Erythroblast (primary cell): ENCODE data around the gene TBC1D20.

Experiments
- GATA1 ChIP-seq: IDR thresholded peaks from 2 replicates; pipeline ENCODE4 v1.6.1; 2011; ENCODE audit warnings: low read depth, mild to moderate bottlenecking, control low read depth, low read length, moderate library complexity
- POLR2A ChIP-seq: IDR thresholded peaks from 2 replicates; pipeline ENCODE4 v1.6.1; 2011; ENCODE audit warnings: mild to moderate bottlenecking, low read length

- no peak for TF ChIP-seq POLR2A
- no peak for TF ChIP-seq GATA1
Observed at GRCh38 chr20:400128-400453, 62.2 kb downstream of the TBC1D20 start.
